ENCODE measurements around the gene EPO. TPM values are rescaled to one million over a fixed set of nuclear protein-coding genes. Genes with fewer than 3 reads are reported as not detected.
"Not testable (repeated sequence)": the region's sequence is repeated elsewhere in the genome, so short reads cannot be mapped to it uniquely, and the experiment has no call there.

The EPO gene
- total RNA-seq, 2 experiments from 2014 or later: not detected

DNA sequence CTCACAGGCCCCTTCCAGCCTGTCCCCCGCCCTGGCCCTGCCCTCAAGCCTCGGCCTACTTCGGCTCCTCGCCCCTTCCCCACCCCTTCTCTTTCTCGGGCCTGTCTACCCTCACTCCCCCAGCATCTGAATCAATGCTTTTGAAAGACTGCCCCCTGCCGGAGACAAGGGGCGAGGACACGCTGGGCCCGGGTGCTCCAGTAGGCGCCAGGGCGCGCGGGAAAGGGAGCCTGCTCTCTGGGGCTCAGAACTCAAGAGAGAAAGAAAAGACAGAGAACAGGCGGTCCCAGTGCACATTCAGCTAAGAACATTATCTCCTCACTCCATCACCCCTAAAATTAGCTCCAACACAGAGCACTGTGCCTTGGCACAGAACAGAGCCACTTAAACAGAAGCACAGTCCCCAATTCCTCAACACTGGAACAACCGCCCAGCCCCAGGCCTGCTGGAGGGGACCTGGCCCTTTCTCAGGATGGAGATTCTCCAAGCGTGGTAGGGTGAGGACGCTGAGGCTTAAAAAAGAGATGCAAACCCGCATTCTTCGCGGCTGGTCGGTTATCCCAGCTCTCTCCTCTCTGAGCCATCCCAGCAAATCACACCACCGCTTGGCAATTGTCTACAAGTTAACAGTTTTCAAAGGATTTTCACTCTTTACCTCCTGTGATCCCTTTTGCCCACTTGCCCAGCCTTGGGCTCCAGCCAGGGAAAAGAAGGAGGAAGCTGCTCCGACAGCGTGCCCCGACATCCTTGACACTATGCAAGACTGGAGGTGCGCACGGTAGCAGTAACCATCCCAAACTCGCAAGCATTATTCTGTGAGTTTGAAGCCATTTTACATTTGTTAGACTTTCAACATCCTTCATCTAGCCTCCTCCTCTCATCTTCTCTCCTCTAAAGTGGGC, 28.3 kb upstream of the EPO start:
- ChIA-PET CTCF (interaction anchor here (0.6 to 10.9 kb wide), 35 partner anchors 8 to 263 kb away, joined by 3 to 132 read pairs (median 4); partner anchors contain the start of genes FBXO24, GNB2, LRCH4 and MOSPD3), POLR2A (interaction anchor here (0.7 to 5.3 kb wide), 8 partner anchors 9 to 107 kb away, joined by 3 to 38 read pairs (median 3); partner anchors contain the start of genes FBXO24, GNB2, LRCH4 and POP7)
- DNase-seq: peak; percentile 88
- no peak overlapping the region for H3K27ac Mint-ChIP-seq
- H3K4me1 Mint-ChIP-seq (ENCODE audit: low read depth): peaks cover 37% of the 10 kb centered on the region
- H3K36me3 Mint-ChIP-seq: peaks cover 13% of the 10 kb centered on the region
- intact Hi-C loops (cut with micrococcal nuclease): loop anchor here (2.0 to 5.0 kb wide), 4 partner anchors 17 to 130 kb away; partner anchors contain the start of genes FBXO24 and LRCH4
- H3K9me3 Mint-ChIP-seq: no peaks in the 10 kb centered on the region
- H3K4me3 Mint-ChIP-seq: peak overlapping the region; percentile 93
- H3K27me3 Mint-ChIP-seq: no peaks in the 10 kb centered on the region

DNA sequence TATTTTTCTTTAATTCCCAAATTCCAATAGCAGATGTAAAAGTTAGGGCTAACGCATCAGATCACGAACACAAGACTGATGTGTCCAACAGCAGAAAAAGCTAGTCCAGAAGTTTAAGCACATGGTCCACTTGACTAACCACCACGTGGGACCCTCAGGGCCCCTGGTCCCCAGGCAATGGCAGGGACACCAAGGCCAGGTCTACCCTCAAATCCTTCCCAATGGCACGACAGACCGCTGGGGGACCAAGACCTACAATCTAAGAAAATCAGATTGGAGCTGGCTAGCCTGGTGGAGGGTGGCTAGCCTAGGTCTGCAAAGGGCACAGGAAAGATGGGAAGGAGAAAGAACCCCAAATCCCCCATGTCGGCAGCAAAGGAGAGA, 27.7 kb upstream of the EPO start:
- peaks cover 37% of the 10 kb centered on the region for H3K4me1 Mint-ChIP-seq (ENCODE audit: low read depth)
- ChIA-PET CTCF (interaction anchor here (0.7 to 10.9 kb wide), 24 partner anchors 9 to 242 kb away, joined by 3 to 132 read pairs (median 5); partner anchors contain the start of genes FBXO24, LRCH4, MOSPD3 and POP7), POLR2A (interaction anchor here (0.7 to 5.3 kb wide), 6 partner anchors 11 to 108 kb away, joined by 3 to 38 read pairs (median 3); partner anchors contain the start of gene POP7)
- no peaks in the 10 kb centered on the region for H3K27me3 Mint-ChIP-seq
- peaks cover 12% of the 10 kb centered on the region for H3K36me3 Mint-ChIP-seq
- H3K4me3 Mint-ChIP-seq: peak overlapping the region; percentile 93
- intact Hi-C loops (cut with micrococcal nuclease): loop anchor here (2.0 to 5.0 kb wide), 4 partner anchors 18 to 130 kb away; partner anchors contain the start of genes FBXO24 and LRCH4
- no peak for DNase-seq
- H3K27ac Mint-ChIP-seq: peak overlapping the region; percentile 86
- no peaks in the 10 kb centered on the region for H3K9me3 Mint-ChIP-seq

DNA sequence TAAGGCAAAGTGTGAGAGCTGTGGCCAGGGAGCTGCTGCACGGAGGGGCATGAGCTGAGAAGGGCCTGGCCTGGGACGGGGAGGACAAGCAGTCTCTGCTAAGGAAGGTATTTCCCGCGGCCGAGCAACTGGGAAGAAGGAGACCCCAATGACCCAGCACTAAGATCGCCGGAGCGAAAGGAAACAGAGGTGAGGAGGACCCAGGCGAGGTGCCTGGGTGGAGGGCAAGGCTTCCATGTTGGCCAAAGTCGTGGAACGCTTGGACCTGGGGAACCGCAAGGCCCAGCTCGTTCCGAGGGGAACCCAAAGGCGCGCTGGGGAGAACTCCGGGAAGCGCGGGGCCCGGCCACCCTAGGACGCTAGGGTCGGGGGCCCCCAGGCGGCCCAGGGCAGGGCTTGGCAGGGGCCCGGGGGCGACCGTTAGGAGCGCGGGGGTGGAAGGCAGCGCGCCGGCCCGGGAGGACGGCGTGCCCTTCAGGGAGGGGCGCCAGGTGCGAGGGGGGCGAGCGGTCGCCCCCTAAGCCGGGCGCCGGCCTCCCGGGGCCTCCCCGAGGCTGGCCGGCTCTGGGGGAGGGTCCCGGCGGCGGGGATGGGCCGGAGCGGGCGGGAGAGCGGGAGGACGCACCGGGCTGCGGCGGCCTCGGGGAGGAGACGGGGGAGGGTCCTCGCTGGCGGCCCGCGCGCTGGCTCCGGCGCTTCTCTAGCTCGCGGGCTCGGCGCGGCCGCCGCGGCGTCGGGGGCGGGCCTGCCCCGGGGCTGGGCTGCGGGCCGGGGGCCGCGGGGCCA, 26.8 kb upstream of the EPO start:
- H3K4me3 Mint-ChIP-seq: peak overlapping the region; percentile 93
- H3K27me3 Mint-ChIP-seq: no peaks in the 10 kb centered on the region
- no peaks in the 10 kb centered on the region for H3K9me3 Mint-ChIP-seq
- POLR2A ChIA-PET: interaction anchor here (0.7 to 5.3 kb wide), 7 partner anchors 12 to 109 kb away, joined by 3 to 38 read pairs (median 3); partner anchors contain the start of gene POP7
- intact Hi-C loops (cut with micrococcal nuclease): loop anchor here (1.0 to 5.0 kb wide), 6 partner anchors 12 to 131 kb away; partner anchors contain the start of genes FBXO24 and LRCH4
- peaks cover 34% of the 10 kb centered on the region for H3K4me1 Mint-ChIP-seq (ENCODE audit: low read depth)
- H3K27ac Mint-ChIP-seq: peak overlapping the region; percentile 86
- CTCF ChIA-PET: interaction anchor here (0.8 to 10.9 kb wide), 14 partner anchors 8 to 243 kb away, joined by 3 to 132 read pairs (median 14); partner anchors contain the start of genes FBXO24, LRCH4, MOSPD3 and POP7
- peaks cover 7% of the 10 kb centered on the region for H3K36me3 Mint-ChIP-seq
- DNase-seq: no peak

DNA sequence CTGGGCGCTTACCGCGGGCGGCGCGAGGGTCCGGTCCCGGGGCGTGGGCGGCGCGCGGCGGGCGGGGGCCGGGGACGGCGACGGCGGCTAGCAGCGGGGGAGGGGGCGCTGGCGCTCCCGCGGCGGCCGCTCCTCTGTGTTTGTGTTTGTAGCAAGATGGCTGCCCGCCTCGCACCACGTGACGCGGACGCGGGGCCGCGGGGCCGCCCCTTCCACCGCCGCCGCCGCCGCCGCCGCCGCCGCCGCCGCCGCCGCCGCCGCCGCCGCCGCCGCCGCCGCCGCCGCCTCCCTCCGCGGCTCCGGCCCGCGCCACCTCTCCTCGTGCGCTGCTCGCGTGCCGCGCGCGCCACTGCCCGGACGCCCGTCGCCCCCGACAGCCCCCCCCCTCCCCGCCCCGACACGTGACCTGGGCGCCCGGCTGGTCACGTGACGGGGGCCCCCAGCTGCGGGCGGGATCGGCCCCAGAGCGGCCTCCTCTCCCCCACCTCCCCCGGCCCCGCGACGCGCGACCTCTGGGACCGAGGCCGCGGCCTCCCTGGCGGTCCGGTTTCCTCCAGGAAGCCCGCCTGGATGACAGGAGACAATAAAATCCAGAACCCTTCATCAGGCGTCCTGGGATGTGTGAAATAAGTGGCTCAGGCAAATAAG, 26.0 kb upstream of the EPO start, which contains the start of gene GIGYF1:
GIGYF1 (minus strand) TSS at position 153 of the 648 bp plus-strand sequence. CDS start 6,012 bp downstream, outside the sequence.
- peaks cover 31% of the 10 kb centered on the region for H3K4me1 Mint-ChIP-seq (ENCODE audit: low read depth)
- peak; percentile 77 for DNase-seq
- peak within 1 kb of the TSS; percentile 93 for H3K4me3 Mint-ChIP-seq
- H3K36me3 Mint-ChIP-seq: peaks cover 4% of the 10 kb centered on the region
- ChIA-PET CTCF (interaction anchor here (0.8 to 10.9 kb wide), 5 partner anchors 11 to 159 kb away, joined by 3 to 132 read pairs (median 9); partner anchors contain the start of genes FBXO24, LRCH4, POP7 and SLC12A9), POLR2A (interaction anchor here (0.7 to 5.3 kb wide), 3 partner anchors 11 to 68 kb away, joined by 4 to 38 read pairs (median 10); partner anchors contain the start of gene POP7)
- H3K27ac Mint-ChIP-seq: peak within 1 kb of the TSS; percentile 86
- no peaks in the 10 kb centered on the region for H3K27me3 Mint-ChIP-seq
- H3K9me3 Mint-ChIP-seq: no peaks in the 10 kb centered on the region
- intact Hi-C loops (cut with micrococcal nuclease): loop anchor here (1.0 to 5.0 kb wide), 5 partner anchors 11 to 132 kb away; partner anchors contain the start of genes FBXO24 and LRCH4

DNA sequence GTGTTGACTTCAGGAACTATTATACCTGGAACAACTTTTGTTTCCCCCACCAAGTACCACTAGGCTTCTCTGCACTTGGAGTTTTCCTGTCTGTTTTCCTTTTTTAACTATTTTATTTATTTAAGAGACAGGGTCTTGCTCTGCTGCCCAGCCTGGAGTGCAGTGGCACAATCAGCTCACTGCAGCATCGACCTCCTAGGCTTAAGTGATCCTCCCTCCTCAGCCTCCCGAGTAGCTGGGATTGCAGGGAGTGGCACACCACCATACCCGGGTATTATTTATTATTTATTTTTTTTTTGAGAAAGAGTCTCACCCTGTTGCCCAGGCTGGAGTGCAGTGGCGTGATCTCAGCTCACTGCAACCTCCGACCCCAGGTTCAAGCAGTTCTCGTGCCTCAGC, 24.1 kb upstream of the EPO start:
- Mint-ChIP-seq H3K9me3 (no peaks in the 10 kb centered on the region), H3K27me3 (peaks cover 6% of the 10 kb centered on the region), H3K4me3 (no peak overlapping the region), H3K4me1 (ENCODE audit: low read depth) (peaks cover 28% of the 10 kb centered on the region), H3K27ac (peak overlapping the region; percentile 55), H3K36me3 (peaks cover 4% of the 10 kb centered on the region)
- ChIA-PET POLR2A (interaction anchor here (5.3 kb wide), 1 partner anchor 10 kb away, joined by 38 read pairs; the partner anchor contains the start of gene POP7), CTCF (interaction anchor here (0.6 to 10.9 kb wide), 5 partner anchors 9 to 620 kb away, joined by 3 to 132 read pairs (median 4); partner anchors contain the start of genes MOSPD3 and POP7)
- intact Hi-C loops (cut with micrococcal nuclease): no loop called here
- DNase-seq: no peak

DNA sequence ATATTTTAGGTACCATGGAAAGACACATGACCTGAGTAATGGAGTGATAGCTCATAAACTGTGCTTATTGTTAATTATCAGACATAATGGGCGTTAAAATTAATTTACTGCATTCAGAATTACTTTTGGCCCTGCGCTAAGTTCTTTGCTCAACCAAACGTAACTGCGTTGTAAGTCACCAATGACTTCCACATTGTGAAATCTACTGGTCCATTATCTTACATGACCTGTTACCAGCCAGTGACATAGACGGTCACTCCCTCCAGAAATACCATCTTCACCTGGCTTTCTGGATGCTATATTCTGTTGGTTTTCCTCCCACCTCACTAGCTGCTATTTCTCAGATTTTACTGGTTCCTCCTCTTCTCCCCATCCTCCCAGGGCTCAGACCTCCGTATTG, 21.2 kb upstream of the EPO start:
- H3K4me1 Mint-ChIP-seq (ENCODE audit: low read depth): peaks cover 13% of the 10 kb centered on the region
- intact Hi-C loops (cut with micrococcal nuclease): no loop called here
- no peak overlapping the region for H3K4me3 Mint-ChIP-seq
- no peak overlapping the region for H3K27ac Mint-ChIP-seq
- CTCF ChIA-PET: interaction anchor here (0.9 to 1.3 kb wide), 3 partner anchors 27 to 135 kb away, joined by 3 to 6 read pairs (median 3); no protein-coding TSS in a partner anchor
- H3K9me3 Mint-ChIP-seq: no peaks in the 10 kb centered on the region
- H3K27me3 Mint-ChIP-seq: peaks cover 6% of the 10 kb centered on the region
- POLR2A ChIA-PET: interaction anchor here (1.2 kb wide), 1 partner anchor 33 kb away, joined by 3 read pairs; no protein-coding TSS in a partner anchor
- no peaks in the 10 kb centered on the region for H3K36me3 Mint-ChIP-seq
- no peak for DNase-seq

DNA sequence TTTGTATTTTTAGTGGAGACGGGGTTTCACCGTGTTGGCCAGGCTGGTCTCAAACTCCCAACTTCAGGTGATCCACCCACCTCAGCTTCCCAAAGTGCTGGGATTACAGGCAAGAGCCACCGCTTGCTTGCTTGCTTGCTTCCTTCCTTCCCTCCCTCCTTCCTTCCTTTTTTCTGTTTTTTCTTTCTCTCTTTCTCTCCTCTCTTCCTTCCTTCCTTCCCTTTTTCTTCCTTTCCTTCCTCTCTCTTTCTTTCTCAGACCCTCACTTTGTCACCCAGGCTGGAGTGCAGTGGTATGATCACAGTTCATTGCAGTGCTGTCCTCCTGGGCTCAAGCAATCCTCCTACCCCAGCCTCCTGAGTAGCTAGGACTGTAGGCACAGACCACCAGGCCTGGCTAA, 19.2 kb upstream of the EPO start:
- DNase-seq; H3K9me3 Mint-ChIP-seq; H3K4me1 Mint-ChIP-seq (ENCODE audit: low read depth); H3K27ac Mint-ChIP-seq; H3K27me3 Mint-ChIP-seq; H3K36me3 Mint-ChIP-seq; POLR2A ChIA-PET; H3K4me3 Mint-ChIP-seq; intact Hi-C loops (cut with micrococcal nuclease): not testable (repeated sequence)
- CTCF ChIA-PET: interaction anchor here (0.7 to 2.6 kb wide), 3 partner anchors 9 to 175 kb away, joined by 3 to 16 read pairs (median 3); partner anchors contain the start of gene SLC12A9

DNA sequence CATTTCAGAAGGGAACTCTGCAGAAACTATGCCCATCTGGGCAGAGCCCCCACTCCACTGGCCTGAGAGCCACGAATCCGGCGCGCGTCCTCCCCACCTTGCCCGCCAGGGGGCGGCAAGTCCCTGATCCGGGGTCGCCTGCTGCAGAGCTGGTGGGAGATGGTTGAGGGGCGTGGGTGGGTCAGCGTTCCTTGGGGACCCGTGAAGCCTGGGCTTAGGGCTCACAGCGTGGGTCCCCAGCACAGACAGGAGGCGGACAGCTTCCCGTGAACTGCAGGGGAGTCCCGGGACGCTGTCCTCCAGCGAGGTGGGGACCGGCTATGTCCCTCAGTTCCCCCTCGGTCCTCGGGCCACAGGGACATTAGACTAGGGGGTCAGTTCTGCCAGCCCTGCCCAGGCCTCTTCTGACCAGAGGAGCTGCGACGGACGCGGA, 14.9 kb upstream of the EPO start:
- DNase-seq: peak; percentile 87
- intact Hi-C loops (cut with micrococcal nuclease): loop anchor here (1.0 to 5.0 kb wide), 6 partner anchors 11 to 276 kb away; partner anchors contain the start of genes GIGYF1, GNB2, MEPCE and SLC12A9
- H3K36me3 Mint-ChIP-seq: peaks cover 8% of the 10 kb centered on the region
- ChIA-PET CTCF (interaction anchor here (0.5 to 6.5 kb wide), 58 partner anchors 12 to 625 kb away, joined by 3 to 132 read pairs (median 4); partner anchors contain the start of genes EPO, FBXO24, GIGYF1 and GNB2), POLR2A (interaction anchor here (0.6 to 2.3 kb wide), 21 partner anchors 11 to 277 kb away, joined by 3 to 38 read pairs (median 5); partner anchors contain the start of genes FBXO24, GIGYF1, GNB2 and MEPCE)
- peaks cover 14% of the 10 kb centered on the region for H3K4me1 Mint-ChIP-seq (ENCODE audit: low read depth)
- peak overlapping the region; percentile 90 for H3K4me3 Mint-ChIP-seq
- H3K9me3 Mint-ChIP-seq: no peaks in the 10 kb centered on the region
- peaks cover 2% of the 10 kb centered on the region for H3K27me3 Mint-ChIP-seq
- peak overlapping the region; percentile 88 for H3K27ac Mint-ChIP-seq

DNA sequence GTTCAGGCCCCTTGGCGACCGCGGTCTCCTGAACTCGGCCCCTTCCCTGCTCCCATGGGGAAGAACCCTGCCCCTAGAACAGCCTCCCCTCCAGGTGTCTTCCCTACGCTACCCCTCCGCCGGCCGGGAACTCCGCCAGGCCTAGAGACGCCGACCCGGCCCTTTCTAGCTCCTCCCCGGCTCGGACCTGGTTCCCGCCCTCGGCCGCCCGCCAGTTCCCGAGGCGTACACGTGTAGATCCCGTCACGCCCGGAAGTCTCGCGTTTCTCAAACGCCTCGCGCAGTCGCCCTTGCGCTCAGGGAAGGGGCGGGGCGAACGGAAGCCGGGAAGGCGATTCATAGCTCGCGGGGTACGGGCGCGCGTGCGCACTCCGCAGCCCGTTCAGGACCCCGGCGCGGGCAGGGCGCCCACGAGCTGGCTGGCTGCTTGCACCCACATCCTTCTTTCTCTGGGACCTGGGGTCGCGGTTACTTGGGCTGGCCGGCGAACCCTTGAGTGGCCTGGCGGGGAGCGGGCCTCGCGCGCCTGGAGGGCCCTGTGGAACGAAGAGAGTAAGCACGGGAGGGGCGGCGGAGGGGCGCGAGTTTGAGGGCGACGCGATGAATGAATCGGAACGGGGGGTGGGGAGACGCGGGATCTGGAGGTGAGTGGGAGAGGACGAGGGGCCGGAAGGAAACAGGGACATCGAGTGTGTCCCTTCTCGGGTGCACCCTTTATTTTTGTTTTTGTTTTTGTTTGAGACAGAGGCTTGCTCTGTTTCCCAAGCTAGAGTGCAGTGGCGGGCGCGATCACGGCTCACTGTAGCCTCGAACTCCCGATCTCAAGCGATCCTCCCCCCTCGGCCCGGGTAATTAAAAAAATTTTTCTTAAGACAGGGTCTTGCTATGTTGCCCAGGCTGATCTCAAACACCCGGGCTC, 14.3 kb upstream of the EPO start, which contains the start of gene POP7:
POP7 (plus strand) TSS at position 369 of the 919 bp plus-strand sequence. CDS start 710 bp downstream, outside the sequence.
- Mint-ChIP-seq H3K36me3 (peaks cover 8% of the 10 kb centered on the region), H3K27ac (peak within 1 kb of the TSS; percentile 88), H3K9me3 (no peaks in the 10 kb centered on the region), H3K4me1 (ENCODE audit: low read depth) (peaks cover 14% of the 10 kb centered on the region), H3K27me3 (no peaks in the 10 kb centered on the region), H3K4me3 (peak within 1 kb of the TSS; percentile 90)
- ChIA-PET CTCF (interaction anchor here (0.6 to 6.5 kb wide), 57 partner anchors 11 to 615 kb away, joined by 3 to 132 read pairs (median 4); partner anchors contain the start of genes EPO, FBXO24, GIGYF1 and GNB2), POLR2A (interaction anchor here (0.6 to 2.3 kb wide), 25 partner anchors 11 to 580 kb away, joined by 3 to 38 read pairs (median 4); partner anchors contain the start of genes FBXO24, GIGYF1, GNB2 and MBLAC1)
- peak; percentile 99 for DNase-seq
- intact Hi-C loops (cut with micrococcal nuclease): loop anchor here (1.0 to 5.0 kb wide), 6 partner anchors 12 to 277 kb away; partner anchors contain the start of genes GIGYF1, GNB2, MEPCE and SLC12A9
